H1 (cell line): ENCODE measurements around the gene CCDC30. TPM values are rescaled to one million over a fixed set of nuclear protein-coding genes. Genes with fewer than 3 reads are reported as not detected.

Experiments
- CTCF ChIA-PET: fragments of 300-600 bp; sonication (Branson Sonifier 250); formaldehyde crosslinking; loops from one replicate; lab custom pipeline; 2021; ENCODE audit not compliant: partially characterized antibody; lab: Charles Lee
- POLR2A ChIA-PET: fragments of 300-600 bp; sonication (Branson Sonifier 250); formaldehyde crosslinking; loops from one replicate; lab custom pipeline; 2021; ENCODE audit warnings: inconsistent platforms; ENCODE audit not compliant: partially characterized antibody; lab: Charles Lee
- DNase-seq, 2 experiments: peaks; one replicate each; pipeline versions ENCODE4 v3.0.0 to v3.0.0-alpha.2; 2010 to 2022; ENCODE audit warnings: low spot score in 2 of 2, low read depth in 1 of 2, mixed read lengths in 1 of 2
- FAIRE-seq: peaks from 2 replicates; lab custom pipeline; 2011; peaks lifted over from hg19 to GRCh38; lab: Jason Lieb, UNC
- H2AFZ ChIP-seq: 2 replicates; pipeline ENCODE4 v1.8.1; 2012; ENCODE audit warnings: low read length, inconsistent platforms
- H2AK5ac ChIP-seq: 2 replicates; pipeline ENCODE4 v1.6.1; 2013; ENCODE audit warnings: low read depth, low read length
- H2BK120ac ChIP-seq: replicated peaks from 2 replicates; pipeline ENCODE3; 2013; ENCODE audit warnings: low read depth, low read length, inconsistent platforms
- H2BK12ac ChIP-seq: 2 replicates; pipeline ENCODE4 v1.6.1; 2013; ENCODE audit warnings: low read depth, low read length
- H2BK15ac ChIP-seq: 2 replicates; pipeline ENCODE4 v1.6.1; 2013; ENCODE audit warnings: low read length
- H2BK20ac ChIP-seq: 2 replicates; pipeline ENCODE4 v1.6.1; 2013; ENCODE audit warnings: low read length
- H2BK5ac ChIP-seq: 2 replicates; pipeline ENCODE4 v1.6.1; 2013; ENCODE audit warnings: low read depth, low read length
- H3K14ac ChIP-seq: 2 replicates; pipeline ENCODE4 v1.6.1; 2013; ENCODE audit warnings: inconsistent platforms; ENCODE audit not compliant: insufficient read length
- H3K18ac ChIP-seq: 2 replicates; pipeline ENCODE4 v1.6.1; 2013; ENCODE audit warnings: low read length; ENCODE audit errors: extremely low read depth
- H3K23ac ChIP-seq: 2 replicates; pipeline ENCODE4 v1.6.1; 2013; ENCODE audit warnings: inconsistent platforms; ENCODE audit not compliant: insufficient read length
- H3K23me2 ChIP-seq: 2 replicates; pipeline ENCODE4 v1.6.1; 2013; ENCODE audit warnings: low read depth, low read length
- H3K27ac ChIP-seq: 2 replicates; pipeline ENCODE4 v1.6.1; 2011; ENCODE audit warnings: low read depth, low read length, inconsistent platforms
- H3K27me3 ChIP-seq, 4 experiments: replicated peaks in 1 of 4; 1 replicate in 1 of 4; 2 replicates in 3 of 4; pipeline versions ENCODE4 v1.6.1 to v1.8.1; 2011 to 2013; ENCODE audit warnings: low read length in 3 of 4, mild to moderate bottlenecking in 3 of 4, inconsistent platforms in 2 of 4, mixed read lengths in 2 of 4, moderate library complexity in 1 of 4; ENCODE audit not compliant: control insufficient read depth in 3 of 4, insufficient read depth in 3 of 4; ENCODE audit errors: extremely low read depth in 1 of 4
- H3K36me3 ChIP-seq, 4 experiments: 2 replicates each; pipeline versions ENCODE4 v1.6.1 to v1.8.1; 2011 to 2013; ENCODE audit warnings: mild to moderate bottlenecking in 4 of 4, low read length in 3 of 4, moderate library complexity in 2 of 4, control low read depth in 1 of 4, inconsistent platforms in 1 of 4; ENCODE audit not compliant: insufficient read depth in 4 of 4, control insufficient read depth in 2 of 4
- H3K4ac ChIP-seq: replicated peaks from 2 replicates; pipeline ENCODE3; 2013; ENCODE audit warnings: low read length, low read depth, mixed read lengths, inconsistent platforms; ENCODE audit not compliant: insufficient read length
- H3K4me1 ChIP-seq, 4 experiments: replicated peaks in 1 of 4; 1 replicate in 1 of 4; 2 replicates in 3 of 4; pipeline versions ENCODE4 v1.6.1 to v1.8.1; 2011 to 2013; ENCODE audit warnings: low read length in 3 of 4, inconsistent platforms in 2 of 4, mixed read lengths in 1 of 4; ENCODE audit not compliant: insufficient read depth in 4 of 4, control insufficient read depth in 3 of 4
- H3K4me2 ChIP-seq, 2 experiments: 2 replicates each; pipeline versions ENCODE4 v1.6.1 to v1.8.1; 2011 to 2013; ENCODE audit warnings: low read depth in 2 of 2, low read length in 2 of 2, control low read depth in 1 of 2, inconsistent platforms in 1 of 2, mild to moderate bottlenecking in 1 of 2; ENCODE audit not compliant: insufficient read depth in 1 of 2
- H3K4me3 ChIP-seq, 4 experiments: fragments of 200-600, 300-600 bp in 1 of 4; sonication (generic), shearing (Covaris generic), sonication (Bioruptor Twin) in 1 of 4; 2 replicates each; pipeline versions ENCODE4 v1.5.1 to v1.8.1; 2011 to 2016; ENCODE audit warnings: low read length in 4 of 4, low read depth in 3 of 4, control low read depth in 2 of 4, inconsistent platforms in 2 of 4, mild to moderate bottlenecking in 2 of 4, mixed read lengths in 1 of 4, moderate library complexity in 1 of 4; ENCODE audit not compliant: insufficient read depth in 2 of 4; ENCODE audit errors: extremely low read depth in 1 of 4
- H3K56ac ChIP-seq: replicated peaks from 2 replicates; pipeline ENCODE3; 2013; ENCODE audit warnings: low read depth, mild to moderate bottlenecking, mixed read lengths, low read length, inconsistent platforms; ENCODE audit not compliant: insufficient read length
- H3K79me1 ChIP-seq: 2 replicates; pipeline ENCODE4 v1.6.1; 2013; ENCODE audit warnings: low read depth, low read length, control low read depth
- H3K79me2 ChIP-seq, 2 experiments: 2 replicates each; pipeline versions ENCODE4 v1.6.1 to v1.8.1; 2012 to 2013; ENCODE audit warnings: low read length in 2 of 2, mild to moderate bottlenecking in 2 of 2, inconsistent platforms in 1 of 2; ENCODE audit not compliant: insufficient read depth in 2 of 2, control insufficient read depth in 1 of 2
- H3K9ac ChIP-seq, 4 experiments: replicated peaks in 1 of 4; 1 replicate in 1 of 4; 2 replicates in 3 of 4; pipeline versions ENCODE4 v1.6.1 to v1.8.1; 2011 to 2013; ENCODE audit warnings: low read depth in 3 of 4, low read length in 3 of 4, control low read depth in 2 of 4, mild to moderate bottlenecking in 2 of 4, moderate library complexity in 2 of 4, inconsistent platforms in 1 of 4; ENCODE audit errors: extremely low read depth in 1 of 4
- H3K9me3 ChIP-seq, 2 experiments: 2 replicates each; pipeline versions ENCODE4 v1.6.1 to v1.8.1; 2012 to 2013; ENCODE audit warnings: mild to moderate bottlenecking in 2 of 2, moderate library complexity in 2 of 2, control low read depth in 1 of 2, inconsistent platforms in 1 of 2, low read depth in 1 of 2, low read length in 1 of 2, mixed read lengths in 1 of 2; ENCODE audit not compliant: insufficient read depth in 2 of 2
- H4K20me1 ChIP-seq, 2 experiments: replicated peaks in 1 of 2; 2 replicates each; pipeline versions ENCODE3 to v1.8.1; 2011 to 2013; ENCODE audit warnings: inconsistent platforms in 2 of 2, low read length in 2 of 2, mild to moderate bottlenecking in 1 of 2; ENCODE audit not compliant: insufficient read depth in 2 of 2, control insufficient read depth in 1 of 2
- H4K5ac ChIP-seq: 2 replicates; pipeline ENCODE4 v1.6.1; 2013; ENCODE audit warnings: low read length, low read depth, mixed read lengths, inconsistent platforms; ENCODE audit not compliant: insufficient read length
- H4K8ac ChIP-seq: 2 replicates; pipeline ENCODE4 v1.8.0; 2013; ENCODE audit warnings: mild to moderate bottlenecking, moderate library complexity, low read length, inconsistent platforms; ENCODE audit not compliant: insufficient read depth; ENCODE audit errors: extremely low read depth
- H4K91ac ChIP-seq: replicated peaks from 2 replicates; pipeline ENCODE3; 2013; ENCODE audit warnings: low read length, mixed read lengths, inconsistent platforms; ENCODE audit not compliant: insufficient read length
- KDM4A ChIP-seq: IDR thresholded peaks from one replicate; pipeline ENCODE4 v1.7.1; 2012; ENCODE audit warnings: low read depth, mild to moderate bottlenecking, moderate library complexity, low read length, inconsistent platforms; ENCODE audit not compliant: severe bottlenecking
- NANOG ChIP-seq: IDR thresholded peaks from 2 replicates; pipeline ENCODE4 v1.6.1; 2011; ENCODE audit warnings: low read length, low read depth, mild to moderate bottlenecking, inconsistent platforms; ENCODE audit not compliant: insufficient read depth, poor library complexity, severe bottlenecking
- PHF8 ChIP-seq: fragments of 200-600 bp; sonication (generic); conservative IDR thresholded peaks from 2 replicates; pipeline ENCODE4 v1.7.1; 2012; ENCODE audit warnings: low read depth, mild to moderate bottlenecking, inconsistent platforms, low read length, moderate library complexity
- POLR2AphosphoS5 ChIP-seq: IDR thresholded peaks from 2 replicates; pipeline ENCODE4 v1.6.1; 2011; ENCODE audit warnings: low read depth, low read length
- RAD21 ChIP-seq, 2 experiments: IDR thresholded peaks in 1 of 2; conservative IDR thresholded peaks in 1 of 2; 2 replicates each; pipeline ENCODE4 v1.6.1; 2011; ENCODE audit warnings: low read depth in 2 of 2, low read length in 2 of 2, improper control_type of control experiment in 1 of 2, inconsistent platforms in 1 of 2, mild to moderate bottlenecking in 1 of 2, moderate library complexity in 1 of 2
- SIRT6 ChIP-seq: IDR thresholded peaks from one replicate; pipeline ENCODE4 v1.7.1; 2012; ENCODE audit warnings: low read length, inconsistent platforms
- TBP ChIP-seq: IDR thresholded peaks from 2 replicates; pipeline ENCODE4 v1.6.1; 2011; ENCODE audit warnings: low read depth, low read length, improper control_type of control experiment
- YY1 ChIP-seq: IDR thresholded peaks from 2 replicates; pipeline ENCODE4 v1.6.1; 2011; ENCODE audit warnings: low read depth, mild to moderate bottlenecking, low read length
- WGBS, 2 experiments: shearing (Covaris generic) in 1 of 2; methylation state at CpG; one replicate each; pipeline versions ENCODE4 v1.1.6 to v1.1.7; 2013 to 2015; ENCODE audit warnings: low lambda C conversion rate in 2 of 2, mixed read lengths in 2 of 2, inconsistent platforms in 1 of 2, low coverage in 1 of 2, missing lambda C conversion rate in 1 of 2; ENCODE audit not compliant: insufficient replicate concordance in 2 of 2, insufficient coverage in 1 of 2, insufficient read length in 1 of 2; ENCODE audit errors: extremely low coverage in 1 of 2, missing lambda C conversion rate in 1 of 2; 5-methylcytosine and 5-hydroxymethylcytosine counted together
- polyA plus RNA-seq, 7 experiments: library from polyadenylated mRNA; depleted of rRNA in 3 of 7; stranded (reverse) in 5 of 7; unstranded in 2 of 7; fragments of >200 nt in 5 of 7; fragments of 200-250 nt in 2 of 7; gene quantifications; 1 replicate in 5 of 7; 2 replicates in 1 of 7; 4 replicates in 1 of 7; pipeline versions ENCODE4 v1.2.1 to v1.2.3, GENCODE V29; 2011 to 2013; ENCODE audit warnings: missing spikeins in 2 of 7, mixed read lengths in 2 of 7
- total RNA-seq: library from RNA; stranded (reverse); fragmentation: NEBNext Ultra II Directional; extraction: Animal tissue kit (Norgen Biotek cat#: 25700); gene quantifications from 2 replicates; pipeline ENCODE4 v1.2.1, GENCODE V29; 2021

CCDC30 gene
- total and polyA plus RNA-seq, 2 of the 8 experiments (the other 6 are each of a cell fraction or from before 2014, with no cell fraction given) = 0.60 to 1.8 TPM

GRCh38 chr1:42524330-42524729 lies 61.2 kb downstream of the CCDC30 start:
- 55% methylated on average over 3 of the region's 3 CpGs; no CpG with 5 or more reads in 1 of the 2 experiments for WGBS, 2 experiments
- Histone ChIP-seq H4K20me1 (no peaks in the 10 kb centered on the region), H3K79me1 (no peaks in the 10 kb centered on the region), H3K79me2 (no peaks in the 10 kb centered on the region), H3K4me1 (peaks cover 0 to 4% (median 1%) of the 10 kb centered on the region in 4 experiments; a peak in 3 of 7 replicates), H2BK15ac (no peak overlapping the region), H3K56ac (no peak overlapping the region), H4K5ac (no peak overlapping the region), H3K14ac (no peak overlapping the region), H3K9ac (peak overlapping the region in 2 of 4 experiments; percentile 34 to 66; a peak in 3 of 7 replicates), H2AK5ac (no peak overlapping the region), H4K8ac (no peak overlapping the region), H2BK120ac (peak overlapping the region; percentile 95), H2BK5ac (no peak overlapping the region), H3K9me3 (peaks cover 0 to 3% of the 10 kb centered on the region in 2 experiments; a peak in 1 of 4 replicates), H2BK20ac (no peak overlapping the region), H4K91ac (peak overlapping the region; percentile 84), H3K27ac (no peak overlapping the region), H3K4ac (no peak overlapping the region), H3K36me3 (no peaks in the 10 kb centered on the region), H3K4me2 (peak overlapping the region in 1 of 2 experiments; percentile 62; a peak in 1 of 4 replicates), H3K23ac (no peak overlapping the region), H3K4me3 (no peak overlapping the region), H2BK12ac (no peak overlapping the region), H3K18ac (no peak overlapping the region), H3K23me2 (no peaks in the 10 kb centered on the region), H3K27me3 (no peaks in the 10 kb centered on the region), H2AFZ (peak overlapping the region; percentile 92)
- FAIRE-seq (peak; percentile 39), DNase-seq (no peak)
- ChIA-PET POLR2A (no interaction called here), CTCF (interaction anchor here (1.1 kb wide), 1 partner anchor 347 kb away, joined by 3 read pairs; no protein-coding TSS in a partner anchor)
- TF ChIP-seq RAD21 (IDR thresholded peaks at IDR 0.05 in 1 of 2, conservative IDR thresholded peaks at IDR 0.05 in 1 of 2; ENCODE audit: low read depth in 2 of 2, low read length in 2 of 2) = no peak
- TF ChIP-seq YY1 = peak; percentile 65; the same call in 1 of the 2 replicates
- no peak for TF ChIP-seq KDM4A
- no peak for TF ChIP-seq SIRT6
- no peak for TF ChIP-seq NANOG
- TF ChIP-seq TBP = no peak
- no peak for TF ChIP-seq PHF8
- no peak for TF ChIP-seq POLR2AphosphoS5
